OCI-LY7 (cell line): ENCODE results near the gene KIF7.

Experiments used
- CTCF ChIP-seq: fragments of 200-600 bp; sonication (generic); conservative IDR thresholded peaks from 2 replicates; pipeline ENCODE4 v1.5.1; 2014; ENCODE audit warnings: mild to moderate bottlenecking, antibody characterized with exemption, low read length, moderate library complexity, mixed read lengths
- EZH2phosphoT487 ChIP-seq: fragments of 200-600 bp; sonication (generic); IDR thresholded peaks from 2 replicates; pipeline ENCODE4 v1.6.1; 2018; ENCODE audit warnings: low read depth, borderline replicate concordance, mild to moderate bottlenecking, mixed run types, antibody characterized with exemption, low read length, moderate library complexity, mixed read lengths

DNA sequence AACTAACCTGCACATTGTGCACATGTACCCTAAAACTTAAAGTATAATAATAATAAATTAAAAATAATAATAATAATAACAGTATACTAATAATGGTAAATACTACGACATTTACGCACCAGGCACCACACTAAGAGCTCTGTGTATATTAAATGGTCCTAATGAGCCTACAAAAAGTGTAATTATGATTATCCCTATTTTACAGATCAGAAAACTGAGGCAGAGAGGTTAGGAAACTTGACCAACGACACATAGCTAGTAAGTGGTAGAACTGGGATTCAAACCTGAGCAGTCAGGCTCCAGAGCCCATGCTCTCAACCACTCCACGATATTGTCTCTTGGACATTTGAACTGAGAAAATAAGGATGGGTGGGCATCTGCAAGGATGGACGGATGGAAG lies 15.0 kb downstream of the KIF7 start:
- TF ChIP-seq CTCF (no peak), EZH2phosphoT487 (no peak)
